Upper lobe of left lung (tissue), 4 donors: Measurements from ENCODE around the gene ZNF287.
"Not testable (repeated sequence)": the region's sequence is repeated elsewhere in the genome, so short reads cannot be mapped to it uniquely, and the experiment has no call there.

Experiments used
- CTCF ChIP-seq, 6 experiments: fragments of 450-650 bp in 4 of 6; fragments of 200-600 bp in 2 of 6; sonication (generic) in 2 of 6; IDR thresholded peaks; one replicate each; pipeline ENCODE4 v1.5.1; 2016 to 2019; ENCODE audit warnings: antibody characterized with exemption in 6 of 6
- POLR2A ChIP-seq, 4 donors: fragments of 450-650 bp; IDR thresholded peaks; one replicate each; pipeline ENCODE4 v1.5.1; 2016 to 2017; ENCODE audit warnings: antibody characterized with exemption in 4 of 4, mild to moderate bottlenecking in 2 of 4

- not testable (repeated sequence) for TF ChIP-seq POLR2A, CTCF (IDR thresholded peaks at IDR 0.05)
These were observed 43.4 kb downstream of the ZNF287 start for GRCh38 chr17:16525556-16525955.
